Esophagus squamous epithelium (tissue), 5 donors: Measurements from ENCODE around the gene AGL. TPM values are rescaled to one million over a fixed set of nuclear protein-coding genes. Genes with fewer than 3 reads are reported as not detected.
A peak's percentile ranks its signal among the peaks of the same experiment; 100 is the strongest.

Experiments
- DNase-seq: peaks from one replicate; lab custom pipeline; 2025; lab: John Stamatoyannopoulos, UW
- H3K27ac ChIP-seq, 4 donors: fragments of 200-600 bp; sonication (generic); one replicate each; pipeline ENCODE4 v1.5.1; 2016 to 2019; ENCODE audit warnings: mild to moderate bottlenecking in 1 of 4
- H3K27me3 ChIP-seq, 4 donors: fragments of 200-600 bp; sonication (generic); 1 replicate in 3 of 4; 2 replicates in 1 of 4; pipeline versions ENCODE4 v1.5.1 to v1.6.0; 2017 to 2021; ENCODE audit warnings: antibody characterized with exemption in 1 of 4
- H3K36me3 ChIP-seq, 3 donors: fragments of 200-600 bp; sonication (generic); one replicate each; pipeline ENCODE4 v1.5.1; 2016 to 2019
- H3K4me1 ChIP-seq, 3 donors: fragments of 200-600 bp; sonication (generic); one replicate each; pipeline ENCODE4 v1.5.1; 2017 to 2019
- H3K4me3 ChIP-seq, 4 donors: fragments of 200-600 bp; sonication (generic); 1 replicate in 3 of 4; 2 replicates in 1 of 4; pipeline ENCODE4 v1.5.1; 2016 to 2019; ENCODE audit warnings: mild to moderate bottlenecking in 2 of 4, moderate library complexity in 1 of 4
- H3K9me3 ChIP-seq, 3 donors: fragments of 200-600 bp; sonication (generic); one replicate each; pipeline ENCODE4 v1.5.1; 2016 to 2019
- POLR2A ChIP-seq, 4 donors: fragments of 450-650 bp; IDR thresholded peaks; one replicate each; pipeline ENCODE4 v1.6.1; 2017; ENCODE audit warnings: antibody characterized with exemption in 4 of 4, mild to moderate bottlenecking in 4 of 4, moderate library complexity in 3 of 4
- WGBS, 2 donors: methylation state at CpG; one replicate each; pipeline ENCODE4 v1.1.5; 2018; 5-methylcytosine and 5-hydroxymethylcytosine counted together
- intact Hi-C: fragments of 100-400 bp; cut with DNase I; formaldehyde crosslinking; loops from one replicate; pipeline ENCODE4 v1.15.0; 2022
- total RNA-seq, 4 donors: library from RNA; depleted of rRNA; stranded (reverse); fragments of >200 nt; gene quantifications; one replicate each; pipeline ENCODE4 v1.1.0, GENCODE V29; 2016
- TF ChIP-seq, protein P1 (sequence below), 6 experiments: fragments of 450-650 bp in 4 of 6; fragments of 200-600 bp in 2 of 6; sonication (generic) in 2 of 6; IDR thresholded peaks; one replicate each; pipeline ENCODE4 v1.5.1; 2016 to 2019; ENCODE audit warnings: antibody characterized with exemption in 6 of 6, mild to moderate bottlenecking in 4 of 6, moderate library complexity in 4 of 6
- donor health status: DM: yes; HTN: yes; CAD: no.

The AGL gene
- total RNA-seq, 4 donors from 2014 or later, result 12.3 to 43.5 (median 20.6) TPM

- intact Hi-C loops, result no loop called here
- no peak overlapping the region for H3K27ac ChIP-seq
These were observed 113.1 kb downstream of the AGL start for GRCh38 chr1:99963041-99963795.

DNA sequence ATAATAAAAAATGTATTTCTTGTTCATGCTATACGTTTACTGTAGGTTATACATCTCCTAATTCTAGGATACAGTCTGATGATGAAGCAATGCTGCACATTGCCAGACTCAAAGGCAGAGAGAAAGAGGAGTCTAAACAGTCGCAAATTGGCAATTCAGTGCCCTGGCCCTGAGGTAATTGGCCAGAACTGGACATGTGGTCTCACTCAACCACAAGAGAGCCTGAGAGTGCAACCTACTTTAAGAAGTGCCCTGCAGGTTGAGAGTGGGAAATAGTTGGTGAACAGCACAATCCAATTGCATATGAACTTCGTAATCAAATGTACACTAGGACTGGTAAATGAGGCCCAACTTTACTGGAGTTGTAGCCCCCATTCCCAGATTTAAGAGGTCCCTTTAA, 114.6 kb downstream of the AGL start:
- no peaks in the 10 kb centered on the region for H3K36me3 ChIP-seq
- no peak for DNase-seq
- intact Hi-C loops, result no loop called here
- no peaks in the 10 kb centered on the region for H3K9me3 ChIP-seq
- TF ChIP-seq, protein P1, sequence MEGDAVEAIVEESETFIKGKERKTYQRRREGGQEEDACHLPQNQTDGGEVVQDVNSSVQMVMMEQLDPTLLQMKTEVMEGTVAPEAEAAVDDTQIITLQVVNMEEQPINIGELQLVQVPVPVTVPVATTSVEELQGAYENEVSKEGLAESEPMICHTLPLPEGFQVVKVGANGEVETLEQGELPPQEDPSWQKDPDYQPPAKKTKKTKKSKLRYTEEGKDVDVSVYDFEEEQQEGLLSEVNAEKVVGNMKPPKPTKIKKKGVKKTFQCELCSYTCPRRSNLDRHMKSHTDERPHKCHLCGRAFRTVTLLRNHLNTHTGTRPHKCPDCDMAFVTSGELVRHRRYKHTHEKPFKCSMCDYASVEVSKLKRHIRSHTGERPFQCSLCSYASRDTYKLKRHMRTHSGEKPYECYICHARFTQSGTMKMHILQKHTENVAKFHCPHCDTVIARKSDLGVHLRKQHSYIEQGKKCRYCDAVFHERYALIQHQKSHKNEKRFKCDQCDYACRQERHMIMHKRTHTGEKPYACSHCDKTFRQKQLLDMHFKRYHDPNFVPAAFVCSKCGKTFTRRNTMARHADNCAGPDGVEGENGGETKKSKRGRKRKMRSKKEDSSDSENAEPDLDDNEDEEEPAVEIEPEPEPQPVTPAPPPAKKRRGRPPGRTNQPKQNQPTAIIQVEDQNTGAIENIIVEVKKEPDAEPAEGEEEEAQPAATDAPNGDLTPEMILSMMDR (IDR thresholded peaks at IDR 0.05), result no peak
- no peak for TF ChIP-seq POLR2A (IDR thresholded peaks at IDR 0.05)
- no peaks in the 10 kb centered on the region for H3K27me3 ChIP-seq
- no peak overlapping the region for H3K27ac ChIP-seq
- WGBS, 2 donors, result 78 to 79% methylated on average over 3 of the region's 3 CpGs
- peaks cover 0 to 44% (median 5%) of the 10 kb centered on the region in 3 donors for H3K4me1 ChIP-seq
- H3K4me3 ChIP-seq, result no peak overlapping the region

More at GRCh38 chr1:99963041-99963795, 113.1 kb downstream of the AGL start:
- H3K9me3 ChIP-seq, result no peaks in the 10 kb centered on the region
- no peaks in the 10 kb centered on the region for H3K27me3 ChIP-seq
- H3K36me3 ChIP-seq, result no peaks in the 10 kb centered on the region
- TF ChIP-seq POLR2A (IDR thresholded peaks at IDR 0.05), result no peak
- TF ChIP-seq, protein P1 (IDR thresholded peaks at IDR 0.05), result no peak
- H3K4me1 ChIP-seq, result peaks cover 0 to 29% (median 0%) of the 10 kb centered on the region in 3 donors
- DNase-seq, result no peak
- H3K4me3 ChIP-seq, result no peak overlapping the region

DNA sequence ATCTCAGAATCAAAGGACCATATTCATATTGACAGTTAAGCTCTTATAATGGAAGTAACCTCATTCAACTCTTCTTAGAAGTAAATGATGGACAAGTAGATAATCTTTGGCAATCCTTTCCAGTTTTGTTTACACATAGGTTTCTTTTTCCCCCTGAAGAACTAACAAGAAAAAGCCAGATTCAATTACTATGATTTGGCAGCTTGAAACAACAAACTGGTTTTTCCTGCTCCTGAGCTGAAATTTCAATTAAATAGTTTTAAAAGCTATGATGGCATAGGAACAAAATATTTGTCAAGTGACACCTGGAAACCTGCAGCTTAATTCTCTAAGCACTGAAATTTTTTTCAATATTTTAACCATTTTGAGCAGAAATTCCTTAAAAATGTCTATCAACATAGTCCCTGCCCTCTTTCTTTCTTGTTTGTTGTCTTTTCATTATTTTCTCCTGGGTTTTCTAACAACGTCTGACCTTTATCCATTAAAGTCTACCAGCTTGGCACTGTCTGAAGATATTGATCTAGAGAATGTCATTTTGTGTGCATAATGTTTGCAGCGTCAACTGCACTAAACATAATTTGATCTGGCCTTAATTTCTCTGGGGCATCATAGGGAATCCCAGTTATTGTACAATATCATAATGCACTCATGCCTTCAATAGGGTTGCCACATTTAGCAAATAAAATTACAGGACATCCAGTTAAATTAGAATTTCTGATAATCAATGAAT, 115.7 kb downstream of the AGL start:
- WGBS, 2 donors, result 47 to 52% methylated on average over 2 of the region's 2 CpGs
- Histone ChIP-seq H3K27ac (no peak overlapping the region), H3K27me3 (no peaks in the 10 kb centered on the region), H3K36me3 (no peaks in the 10 kb centered on the region), H3K9me3 (no peaks in the 10 kb centered on the region), H3K4me3 (no peak overlapping the region), H3K4me1 (peaks cover 4 to 49% (median 7%) of the 10 kb centered on the region in 3 donors)
- intact Hi-C loops, result no loop called here
- TF ChIP-seq, protein P1 (IDR thresholded peaks at IDR 0.05), result no peak
- TF ChIP-seq POLR2A (IDR thresholded peaks at IDR 0.05), result no peak
- DNase-seq, result no peak

GRCh38 chr1:99968214-99968613, 118.1 kb downstream of the AGL start:
- Histone ChIP-seq H3K36me3 (no peaks in the 10 kb centered on the region), H3K9me3 (no peaks in the 10 kb centered on the region), H3K4me1 (peaks cover 6 to 61% (median 19%) of the 10 kb centered on the region in 3 donors), H3K27me3 (no peaks in the 10 kb centered on the region), H3K4me3 (no peak overlapping the region), H3K27ac (no peak overlapping the region)
- no peak for TF ChIP-seq POLR2A (IDR thresholded peaks at IDR 0.05)
- TF ChIP-seq, protein P1 (IDR thresholded peaks at IDR 0.05), result no peak
- 87 to 93% methylated on average over 4 of the region's 4 CpGs for WGBS, 2 donors
- intact Hi-C loops, result no loop called here
- DNase-seq, result no peak

DNA sequence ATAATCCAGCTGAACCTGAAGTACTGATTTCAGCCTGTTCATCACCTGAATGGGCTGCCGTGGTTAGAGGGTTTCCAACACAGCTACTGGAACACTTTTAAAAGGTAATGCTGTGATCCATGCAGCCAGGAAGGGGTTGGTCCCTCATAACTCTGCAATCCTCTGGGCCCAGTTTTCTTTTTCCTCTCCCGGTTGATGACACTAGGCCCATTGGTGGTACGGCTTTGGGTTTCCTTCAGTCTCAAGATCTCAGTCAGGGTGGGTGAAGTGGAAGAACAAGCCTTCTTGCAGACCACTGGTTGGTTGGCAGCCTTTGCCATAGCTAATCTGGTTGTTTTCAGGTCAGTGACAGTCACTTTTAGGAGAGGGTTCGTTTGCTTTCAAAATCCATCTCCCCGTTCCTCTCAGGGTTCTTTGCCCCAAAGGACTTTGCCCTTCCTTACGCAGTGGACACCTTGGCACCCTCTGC, 119.1 kb downstream of the AGL start:
- peak overlapping the region; percentile 59 to 96 (median 95) for H3K4me3 ChIP-seq
- H3K36me3 ChIP-seq, result no peaks in the 10 kb centered on the region
- peak overlapping the region; percentile 81 to 95 (median 91) for H3K27ac ChIP-seq
- H3K4me1 ChIP-seq, result peaks cover 6 to 61% (median 19%) of the 10 kb centered on the region in 3 donors
- DNase-seq, result no peak
- TF ChIP-seq, protein P1 (IDR thresholded peaks at IDR 0.05), result no peak
- no peak for TF ChIP-seq POLR2A (IDR thresholded peaks at IDR 0.05)
- WGBS, 2 donors, result 8 to 27% methylated on average over 3 to 6 of the region's 6 CpGs
- H3K9me3 ChIP-seq, result no peaks in the 10 kb centered on the region
- intact Hi-C loops, result no loop called here
- H3K27me3 ChIP-seq, result no peaks in the 10 kb centered on the region
